Left renal pelvis (tissue), 4 donors: ENCODE results near the gene VPS13D. TPM values are rescaled to one million over a fixed set of nuclear protein-coding genes. Genes with fewer than 3 reads are reported as not detected.
"Not testable (repeated sequence)": the region's sequence is repeated elsewhere in the genome, so short reads cannot be mapped to it uniquely, and the experiment has no call there.

Experiments used
- DNase-seq, 4 donors: peaks; one replicate each; pipeline ENCODE4 v3.0.0-alpha.2; 2013; ENCODE audit warnings: low read depth in 4 of 4, low spot score in 3 of 4
- polyA plus RNA-seq, 4 donors: library from polyadenylated mRNA; unstranded; fragments of 120-200 nt; gene quantifications; one replicate each; pipeline ENCODE4 v1.2.1, GENCODE V29; 2013; ENCODE audit not compliant: insufficient read length in 4 of 4

VPS13D gene
- polyA plus RNA-seq, 4 donors: 28.6 to 32.3 (median 30.4) TPM

DNA sequence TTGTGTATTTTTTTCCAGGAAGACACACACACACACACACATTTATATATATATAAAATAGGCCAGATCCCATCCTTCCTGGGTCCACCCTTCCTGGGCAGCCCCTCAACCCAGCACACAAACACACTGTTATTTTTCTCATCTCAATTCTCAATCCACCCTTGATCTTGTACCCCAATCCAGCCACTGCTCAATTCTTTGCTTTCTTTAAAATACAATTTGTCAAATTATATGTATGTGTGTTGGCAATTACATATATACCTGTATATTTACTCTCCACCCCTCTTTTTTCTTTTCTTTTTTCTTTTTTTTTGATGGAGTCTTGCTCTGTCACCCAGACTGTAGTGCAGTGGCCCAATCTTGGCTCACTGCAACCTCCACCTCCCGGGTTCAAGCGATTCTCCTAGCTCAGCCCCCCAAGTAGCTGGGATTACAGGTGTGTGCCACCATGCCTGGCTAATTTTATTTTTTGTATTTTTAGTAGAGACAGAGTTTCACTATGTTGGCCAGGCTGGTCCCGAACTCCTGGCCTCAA lies 299.9 kb downstream of the VPS13D start:
- no peak for DNase-seq

DNA sequence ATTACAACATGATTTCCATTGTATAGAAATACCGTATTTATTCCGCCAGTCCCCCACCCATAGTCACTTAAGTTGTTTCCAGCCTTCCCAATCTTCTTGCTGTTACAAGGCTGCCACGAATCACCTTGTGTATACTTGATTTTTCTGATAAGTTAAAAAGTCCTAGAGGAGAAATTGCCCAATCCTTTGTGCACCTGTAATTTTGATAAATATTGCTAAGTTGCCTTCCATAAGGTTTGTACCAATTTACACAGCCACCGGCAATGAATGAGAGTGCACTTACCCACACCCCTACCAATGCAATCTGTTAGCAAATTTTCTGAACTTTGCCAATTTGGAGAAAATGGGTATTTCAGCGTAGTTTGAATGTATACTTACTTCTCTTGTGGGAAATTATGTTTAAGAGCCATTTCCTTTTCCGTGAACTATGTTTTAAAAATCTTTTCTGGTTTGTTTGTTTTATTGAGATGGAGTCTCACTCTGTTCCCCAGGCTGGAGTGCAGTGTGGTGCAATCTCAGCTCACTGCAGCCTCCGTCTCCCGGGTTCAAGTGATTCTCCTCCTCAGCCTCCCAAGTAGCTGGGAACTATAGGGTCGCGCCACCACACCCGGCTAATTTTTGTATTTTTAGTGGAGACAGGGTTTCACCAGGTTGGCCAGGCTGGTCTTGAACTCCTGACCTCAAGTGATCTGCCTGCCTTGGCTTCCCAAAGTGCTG lies 300.8 kb downstream of the VPS13D start:
- DNase-seq: no peak

DNA sequence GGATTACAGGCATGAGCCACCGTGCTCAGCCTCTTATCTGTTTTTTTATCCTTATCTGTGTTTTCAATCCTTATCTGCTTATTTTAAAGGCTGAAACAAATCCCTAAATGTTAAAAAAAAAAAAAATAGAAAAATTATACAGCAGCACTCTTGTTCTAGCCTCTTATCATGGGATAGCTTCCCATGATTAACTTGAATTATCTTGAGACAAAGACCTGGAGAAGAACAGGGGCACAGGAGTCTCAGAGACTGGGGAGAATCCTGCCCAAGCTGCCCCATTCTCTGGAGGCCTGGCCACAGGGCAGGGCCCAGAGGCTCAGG lies 301.3 kb downstream of the VPS13D start:
- no peak for DNase-seq

DNA sequence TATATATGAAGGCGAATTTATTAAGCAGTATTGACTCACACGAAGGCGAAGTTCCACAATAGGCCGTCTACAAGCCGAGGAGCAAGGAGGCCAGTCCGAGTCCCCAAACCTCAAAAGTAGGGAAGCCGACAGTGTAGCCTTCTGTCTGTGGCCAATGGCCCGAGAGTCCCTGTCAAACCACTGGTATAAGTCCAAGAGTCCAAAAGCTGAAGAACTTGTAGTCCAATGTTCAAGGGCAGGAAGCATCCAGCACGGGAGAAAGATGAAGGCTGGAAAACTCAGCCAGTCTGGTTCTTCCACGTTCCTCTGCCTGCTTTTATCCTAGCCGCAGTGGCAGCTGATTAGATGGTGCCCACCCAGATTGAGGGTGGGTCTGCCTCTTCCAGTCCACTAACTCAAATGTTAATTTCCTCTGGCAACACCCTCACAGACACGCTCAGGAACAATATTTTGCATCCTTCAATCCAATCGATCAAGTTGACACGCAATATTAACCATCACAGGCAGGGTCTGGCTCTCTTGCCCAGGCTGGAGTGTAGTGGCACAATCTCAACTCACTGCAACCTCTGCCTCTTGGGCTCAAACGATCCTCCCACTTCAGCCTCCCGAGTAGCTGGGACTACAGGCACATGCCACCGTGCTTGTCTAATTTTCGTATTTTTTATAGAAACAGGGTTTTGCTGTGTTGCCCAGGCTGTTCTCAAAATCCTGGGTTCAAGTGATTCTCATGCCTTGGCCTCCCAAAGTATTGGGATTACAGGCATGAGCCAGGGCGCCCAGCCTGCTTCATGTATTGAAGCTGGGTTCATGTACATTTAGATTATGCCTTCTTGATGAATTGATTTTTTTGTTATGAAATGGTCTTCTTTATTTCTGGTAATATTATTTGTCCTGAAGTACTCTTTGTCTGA lies 302.8 kb downstream of the VPS13D start:
- DNase-seq: no peak

DNA sequence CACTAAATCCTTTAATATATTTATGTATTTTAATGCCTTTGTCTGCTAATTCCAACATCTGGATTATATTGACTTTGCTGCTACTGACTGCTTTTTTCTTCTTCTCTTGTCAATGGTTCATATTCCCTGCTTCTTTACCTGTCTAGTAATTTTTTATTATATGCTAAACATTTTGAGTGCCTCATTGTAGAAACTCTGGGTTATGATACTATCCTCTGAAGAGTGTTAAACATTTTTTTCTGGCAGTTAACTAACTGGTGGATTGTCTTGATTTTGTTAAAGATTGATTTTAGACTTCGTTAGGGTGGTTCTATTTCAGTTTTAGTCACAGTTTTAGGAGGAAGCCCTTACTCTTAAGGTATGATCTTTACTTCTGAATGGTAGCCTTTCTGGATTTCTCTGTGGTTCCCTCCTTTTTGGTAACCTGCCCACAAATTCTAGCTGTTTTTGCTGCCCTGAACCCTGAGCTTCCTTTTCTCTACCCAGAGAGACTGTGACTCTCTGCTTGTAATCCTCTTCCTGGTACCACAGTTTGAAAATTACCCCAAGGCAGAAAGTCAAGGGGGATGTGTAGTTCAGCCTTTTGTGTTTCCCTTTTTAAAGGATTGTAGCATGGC lies 306.3 kb downstream of the VPS13D start:
- no peak for DNase-seq

DNA sequence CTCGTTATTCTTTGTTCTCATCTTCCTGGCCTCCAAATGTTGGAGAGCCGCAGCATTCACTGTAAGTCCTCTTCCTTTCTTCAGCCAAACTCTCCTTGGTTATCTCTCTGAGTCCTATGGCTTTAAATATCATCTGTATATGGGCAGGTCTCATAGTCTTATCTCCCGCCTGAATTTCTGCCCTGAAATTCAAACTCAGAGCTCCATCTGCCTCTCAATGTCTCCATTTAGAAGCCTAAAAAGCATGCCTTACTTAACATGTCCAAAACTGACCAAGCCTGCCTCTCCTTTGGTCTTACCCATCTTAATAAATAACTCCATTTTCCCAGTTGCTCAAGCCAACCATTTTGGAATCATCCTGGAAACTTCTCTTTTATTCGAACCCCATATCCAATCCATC lies 307.5 kb downstream of the VPS13D start:
- no peak for DNase-seq

DNA sequence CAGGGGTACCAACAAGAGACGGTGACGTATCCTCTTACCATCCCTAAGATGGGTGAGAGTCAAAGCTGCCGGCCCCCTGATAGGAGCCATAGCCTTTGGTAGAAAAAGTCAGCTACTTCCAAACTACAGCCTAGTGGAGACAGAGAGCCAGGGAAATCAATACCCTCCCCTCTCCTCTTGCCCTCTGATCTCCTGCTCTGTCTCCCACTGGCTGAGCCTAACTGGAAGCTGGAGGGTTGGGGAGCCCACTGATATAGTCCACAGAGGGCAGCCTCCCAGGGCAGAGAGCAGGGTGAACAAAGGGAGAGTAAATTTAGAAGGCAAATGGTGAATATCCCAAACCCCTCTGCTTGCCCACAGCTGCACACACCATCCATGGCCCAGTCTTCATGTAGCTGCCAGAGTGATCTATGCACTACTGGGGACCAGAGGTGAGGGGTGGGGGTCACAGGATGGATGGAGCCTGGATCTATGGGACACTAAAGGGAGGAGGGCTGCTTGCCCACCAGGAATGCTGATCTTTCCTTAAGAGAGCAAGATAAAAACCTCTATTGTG lies 308.2 kb downstream of the VPS13D start:
- no peak for DNase-seq

DNA sequence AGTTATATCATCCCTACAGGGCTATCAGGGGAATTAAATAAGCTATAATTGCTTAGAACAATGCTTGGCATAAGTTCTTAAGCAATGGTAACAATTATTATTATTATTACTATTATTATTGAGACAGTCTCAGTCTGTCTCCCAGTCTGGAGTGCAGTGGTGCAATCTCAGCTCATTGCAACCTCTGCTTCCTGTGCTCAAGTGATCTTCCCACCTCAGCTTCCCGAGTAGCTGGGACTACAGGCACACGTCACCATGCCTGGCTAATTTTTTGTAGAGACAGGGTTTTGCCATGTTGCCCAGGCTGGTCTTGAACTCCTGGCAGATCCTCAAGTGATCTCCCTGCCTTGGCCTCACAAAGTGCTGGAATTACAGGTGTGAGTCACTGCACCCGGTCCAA lies 308.7 kb downstream of the VPS13D start:
- DNase-seq: not testable (repeated sequence)

DNA sequence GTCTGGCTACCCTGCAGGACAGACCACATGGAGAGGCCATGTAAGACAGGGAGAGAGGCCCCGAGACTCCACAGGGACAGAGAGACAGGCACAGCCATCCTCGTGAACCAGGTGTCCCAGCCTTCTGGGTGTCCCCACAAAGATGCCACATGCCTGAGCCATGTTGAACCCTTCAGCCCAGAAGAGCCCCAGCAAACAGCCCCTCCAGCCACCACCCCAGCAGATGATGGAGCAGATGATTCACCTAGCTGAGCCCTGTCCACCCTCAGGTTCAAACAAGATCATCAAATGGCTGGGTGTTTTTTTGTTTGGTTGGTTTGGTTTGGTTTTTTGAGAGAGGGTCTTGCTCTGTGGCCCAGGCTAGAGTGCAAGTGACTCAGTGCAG lies 309.5 kb downstream of the VPS13D start:
- no peak for DNase-seq

DNA sequence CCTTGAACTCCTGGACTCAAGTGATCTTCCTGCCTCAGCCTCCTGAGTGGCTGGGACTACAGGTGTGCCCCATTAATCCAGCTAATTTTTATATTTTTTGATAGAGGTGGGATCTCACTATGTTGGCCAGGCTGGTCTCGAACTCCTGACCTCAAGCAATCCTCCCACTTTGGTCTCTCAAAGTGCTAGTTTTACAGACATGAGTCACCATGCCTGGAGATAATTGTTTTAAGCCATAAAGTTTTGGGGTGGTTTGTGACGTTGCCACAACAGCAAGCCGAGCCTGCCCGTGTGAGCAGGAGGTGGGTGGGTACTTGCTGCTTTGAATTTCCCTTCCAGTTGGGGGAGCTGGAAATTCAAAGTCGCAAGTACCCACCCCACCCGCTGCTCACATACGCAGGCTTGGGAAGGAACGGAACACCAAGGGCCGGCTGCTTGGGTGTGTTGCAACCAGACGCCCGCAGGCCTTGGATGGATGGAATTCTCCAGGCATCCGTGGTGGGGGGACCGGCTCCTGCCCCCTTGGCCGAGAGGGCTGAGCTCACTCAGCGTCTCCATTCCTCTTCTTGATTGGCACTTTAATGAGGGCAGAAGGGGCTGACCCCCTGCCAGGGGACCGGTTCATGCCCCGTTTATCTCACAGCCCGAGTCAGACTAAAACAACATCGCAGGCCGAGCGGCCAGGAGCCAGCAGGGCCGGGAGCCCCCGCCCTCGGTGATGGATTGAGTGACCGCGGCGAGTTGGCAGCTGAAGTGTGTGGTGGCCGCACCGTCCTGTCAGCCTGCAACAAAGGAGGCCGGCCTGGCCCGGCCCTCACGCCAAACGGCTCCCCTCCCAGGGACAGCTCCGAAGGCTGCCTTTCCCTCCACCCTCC lies 310.1 kb downstream of the VPS13D start:
- peak in 1 of 4 donors; percentile 80 for DNase-seq

DNA sequence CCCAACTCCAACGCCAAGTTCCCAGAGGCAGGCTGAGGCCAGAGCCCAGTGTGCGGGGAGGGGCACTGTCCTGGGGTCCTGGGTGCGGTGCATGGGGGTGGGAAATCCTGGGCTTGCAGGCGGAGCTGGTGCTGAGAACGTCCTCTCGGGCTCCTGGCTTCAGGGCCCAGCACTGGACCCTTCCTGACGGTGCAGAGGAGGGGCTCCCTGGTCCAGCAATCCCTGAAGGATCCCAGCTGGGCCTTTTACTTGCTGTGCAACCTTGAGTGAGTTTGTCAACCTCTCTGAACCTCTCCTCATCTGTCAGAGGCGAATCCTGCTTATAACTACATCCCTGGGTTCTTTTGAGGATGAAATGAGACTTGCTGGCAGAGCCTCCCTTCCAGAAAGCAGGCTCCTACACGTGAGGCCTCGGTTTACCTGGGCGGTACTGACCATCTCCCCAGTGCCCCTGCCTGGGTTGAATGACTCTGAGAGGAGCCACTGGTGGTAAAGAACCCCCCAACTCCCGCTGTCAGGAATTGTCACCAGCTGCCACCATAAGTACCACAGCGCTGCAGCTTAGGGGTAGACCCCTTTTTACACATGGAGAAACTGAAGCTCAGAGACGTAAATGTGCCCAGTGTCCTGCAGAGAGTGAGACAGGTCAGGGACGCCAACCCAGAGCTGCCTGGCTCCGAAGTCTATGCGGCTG lies 310.9 kb downstream of the VPS13D start:
- no peak for DNase-seq

DNA sequence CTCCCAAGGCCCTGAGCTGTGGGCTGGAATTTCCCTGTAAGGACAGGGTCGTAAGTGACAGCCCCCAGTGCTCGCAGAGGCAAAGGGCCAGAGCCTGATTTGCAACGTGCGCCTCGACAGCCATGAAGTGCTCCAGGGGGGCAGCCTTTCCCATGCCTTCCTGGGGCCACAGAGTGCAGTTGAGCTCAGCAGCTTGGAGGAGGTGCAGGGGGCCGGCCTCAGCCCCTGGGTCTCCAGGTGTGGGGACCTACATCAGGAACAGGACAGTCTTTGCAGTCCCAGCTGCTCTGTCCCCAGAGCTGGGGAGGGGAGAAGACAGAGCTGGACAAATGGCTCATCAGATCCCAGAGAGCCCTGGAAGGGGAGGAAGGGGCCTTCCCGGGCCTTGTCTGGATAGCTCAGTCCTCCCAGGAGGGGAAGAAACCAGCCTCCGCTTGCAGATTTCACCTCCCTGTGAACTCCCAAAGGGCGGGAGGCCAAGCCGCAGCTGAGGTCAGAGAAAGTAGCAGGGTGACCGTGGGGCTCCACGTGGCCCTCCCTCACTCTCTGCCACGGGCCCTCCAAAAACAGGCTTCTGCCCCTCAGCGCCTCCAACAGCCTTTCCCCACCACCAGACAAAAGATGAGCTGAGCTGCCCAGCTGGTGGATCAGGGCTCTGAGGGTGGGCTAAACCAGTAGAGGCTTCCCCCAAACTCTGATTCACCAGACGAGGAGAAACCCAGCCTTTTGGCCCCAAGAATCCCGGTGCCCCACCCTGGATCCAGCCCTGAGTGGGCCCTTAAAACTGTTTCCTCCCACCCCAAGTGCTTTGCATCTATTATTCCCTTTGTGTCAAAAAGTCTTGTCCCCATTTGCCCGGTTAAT lies 311.7 kb downstream of the VPS13D start:
- no peak for DNase-seq

DNA sequence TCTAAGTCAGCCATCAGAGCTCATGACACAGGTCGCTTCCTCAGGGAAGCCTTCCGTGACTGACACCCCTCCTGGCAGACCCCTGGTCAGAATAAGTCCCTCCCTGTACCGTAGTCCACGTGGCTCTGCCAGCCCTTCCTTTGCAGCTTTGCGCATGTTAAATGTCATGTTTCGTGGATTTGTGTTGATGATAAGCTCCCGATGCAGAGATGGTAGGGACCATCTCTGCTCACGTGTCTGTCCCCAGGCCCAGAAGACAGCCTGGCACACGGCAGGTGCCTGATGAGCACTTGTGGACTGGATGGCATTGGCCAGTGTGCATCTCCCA lies 312.3 kb downstream of the VPS13D start:
- no peak for DNase-seq

DNA sequence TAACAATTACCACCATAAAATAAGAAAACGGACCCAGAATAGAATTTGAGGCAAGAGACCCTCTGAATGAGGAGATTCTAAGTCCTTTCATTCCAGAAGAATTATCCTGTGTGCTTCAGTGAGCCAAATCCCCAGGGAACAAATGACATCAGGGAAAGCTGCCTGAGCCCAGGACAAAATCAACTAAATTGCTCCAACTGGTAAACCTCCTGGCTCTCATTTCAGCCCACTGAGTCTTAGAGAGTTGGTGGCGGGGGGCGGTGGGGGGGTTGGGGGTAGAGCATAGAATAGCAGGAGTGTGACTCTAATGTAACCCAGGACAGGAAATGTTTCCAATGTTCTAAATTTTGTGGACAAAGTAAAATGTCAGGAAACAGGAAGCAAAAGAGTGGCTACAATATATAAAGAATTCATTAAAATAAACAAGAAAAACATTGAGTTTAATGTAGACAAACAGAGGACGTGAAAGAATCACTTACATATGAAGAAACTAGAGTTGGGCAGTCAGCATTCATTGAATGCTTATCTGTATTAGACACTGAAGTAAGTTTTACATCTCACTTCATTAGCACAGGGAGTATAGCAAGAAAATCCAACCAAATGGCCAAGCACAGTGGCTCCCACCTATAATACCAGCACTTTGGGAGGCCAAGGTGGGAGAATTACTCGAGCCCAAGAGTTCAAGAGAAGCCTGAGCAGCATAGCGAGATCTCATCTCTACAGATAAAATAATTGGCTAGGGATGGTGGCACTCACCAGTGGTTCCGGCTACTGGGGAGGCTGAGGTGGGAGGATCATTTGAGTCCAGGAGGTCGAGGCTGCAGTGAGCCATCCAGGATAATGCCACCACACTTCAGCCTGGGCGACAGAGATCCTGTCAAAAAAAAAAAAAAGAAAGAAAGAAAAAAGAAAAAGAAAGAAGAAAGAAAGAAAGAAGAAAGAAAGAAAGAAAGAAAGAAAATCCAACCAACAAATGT lies 313.1 kb downstream of the VPS13D start:
- DNase-seq: no peak

DNA sequence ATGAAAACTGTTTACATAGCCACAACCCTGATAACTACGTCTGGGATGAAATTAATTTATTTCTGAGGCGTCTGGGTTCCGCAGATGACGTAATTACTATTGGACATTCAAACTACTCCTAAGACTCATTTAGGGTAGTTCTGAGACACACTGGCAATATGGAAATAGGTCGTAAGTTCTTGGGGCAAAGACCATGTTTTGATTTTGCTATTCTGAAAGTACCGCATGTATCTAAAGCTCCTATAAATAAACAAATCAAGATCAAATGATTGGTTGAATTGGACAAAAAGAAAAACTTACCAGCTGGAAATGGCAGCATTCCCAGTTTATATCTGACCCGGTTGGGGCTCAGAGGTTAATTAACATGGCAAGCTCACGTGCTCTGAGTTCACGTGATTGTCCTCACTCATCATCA lies 313.9 kb downstream of the VPS13D start:
- no peak for DNase-seq

DNA sequence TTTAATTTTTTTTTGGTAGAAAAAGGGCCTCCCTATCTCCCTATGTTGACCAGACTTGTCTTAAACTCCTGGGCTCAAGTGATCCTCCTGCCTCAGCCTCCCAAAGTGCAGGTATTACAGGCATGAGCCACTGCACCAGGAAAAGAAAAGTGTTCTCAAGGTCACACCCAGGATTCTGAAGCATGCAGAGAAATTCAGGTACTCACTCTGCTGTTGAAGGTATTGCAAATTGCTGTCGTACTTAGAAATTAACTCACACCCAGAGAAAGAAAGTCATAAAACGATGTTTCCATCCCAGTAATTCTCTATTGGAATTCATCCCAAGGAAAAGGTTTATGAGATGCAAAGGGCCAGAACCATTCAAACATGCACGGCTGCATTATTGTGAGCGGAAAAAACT lies 314.5 kb downstream of the VPS13D start:
- DNase-seq: no peak

DNA sequence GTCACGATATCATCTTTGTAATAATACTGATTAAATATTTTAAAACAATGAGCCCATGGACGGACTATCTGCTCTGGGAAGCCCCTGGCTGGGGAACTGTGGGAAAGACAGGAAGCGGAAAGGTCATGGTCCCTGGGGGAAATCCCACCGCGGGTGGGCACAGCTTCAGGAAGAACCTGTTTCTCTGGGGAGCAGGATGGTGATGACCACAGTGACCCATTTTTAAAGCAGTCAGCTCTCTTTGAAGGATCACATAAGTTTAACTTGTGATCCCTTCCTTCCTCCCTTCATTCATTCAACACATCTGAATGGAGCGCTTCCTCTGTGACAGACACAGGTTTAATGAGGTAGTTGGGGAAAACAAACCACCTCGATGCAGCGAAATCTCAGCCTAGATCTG lies 315.2 kb downstream of the VPS13D start:
- no peak for DNase-seq
